ENCODE data around the gene IL1RN. TPM values are rescaled to one million over a fixed set of nuclear protein-coding genes. Genes with fewer than 3 reads are reported as not detected.

IL1RN gene
- total and polyA plus RNA-seq, 2 of the 13 experiments (the other 11 are each of a cell fraction or from before 2014, with no cell fraction given) = 21.2 to 101 TPM

GRCh38 chr2:113180131-113180946 is 52.9 kb downstream of the IL1RN start (continued):
- TF ChIP-seq SRSF4 (IDR thresholded peaks at IDR 0.05; ENCODE audit: low read depth, low read length, poor library complexity, severe bottlenecking) (no peak), PHF8 (CRISPR knock-in tag; IDR thresholded peaks at IDR 0.05) (no peak), ZNF264 (CRISPR knock-in tag; IDR thresholded peaks at IDR 0.05) (peak; percentile 66; the same call in 1 of the 2 replicates), SALL2 (CRISPR knock-in tag; IDR thresholded peaks at IDR 0.05) (peak; percentile 63; the same call in 1 of the 2 replicates), FOXM1 (CRISPR knock-in tag; IDR thresholded peaks at IDR 0.05) (no peak), ZNF678 (CRISPR knock-in tag; IDR thresholded peaks at IDR 0.05) (no peak), ZNF674 (CRISPR knock-in tag; IDR thresholded peaks at IDR 0.05; ENCODE audit: low read depth) (no peak), MEIS2 (CRISPR knock-in tag; IDR thresholded peaks at IDR 0.05) (peak; percentile 93), E2F2 (CRISPR knock-in tag; IDR thresholded peaks at IDR 0.05; ENCODE audit: borderline replicate concordance) (no peak), REXO4 (CRISPR knock-in tag; IDR thresholded peaks at IDR 0.05; ENCODE audit: borderline replicate concordance) (no peak), HNRNPH1 (optimal IDR thresholded peaks at IDR 0.05; ENCODE audit: low read depth, low read length) (no peak), ZBED4 (CRISPR knock-in tag; IDR thresholded peaks at IDR 0.05; ENCODE audit: borderline replicate concordance) (peak; percentile 55; the same call in 1 of the 2 replicates), SALL1 (CRISPR knock-in tag; IDR thresholded peaks at IDR 0.05) (peak; percentile 86; the same call in 1 of the 2 replicates), ZFP90 (CRISPR knock-in tag; IDR thresholded peaks at IDR 0.05; ENCODE audit: borderline replicate concordance) (peak; percentile 47; the same call in 1 of the 2 replicates), ZBTB43 (CRISPR knock-in tag; conservative IDR thresholded peaks at IDR 0.05) (no peak), NR1H2 (CRISPR knock-in tag; IDR thresholded peaks at IDR 0.05; ENCODE audit: borderline replicate concordance, low read depth) (0 out of 2 replicates have a peak, but pooled peaks have one; percentile 48), FOXA1 (IDR thresholded peaks at IDR 0.05) (no peak), FOXA1 (CRISPR knock-in tag; IDR thresholded peaks at IDR 0.05) (peak; percentile 41; the same call in 1 of the 2 replicates), SIX4 (CRISPR knock-in tag; IDR thresholded peaks at IDR 0.05) (no peak), ZNF124 (CRISPR knock-in tag; IDR thresholded peaks at IDR 0.05) (peak; percentile 80), PHF21A (CRISPR knock-in tag; IDR thresholded peaks at IDR 0.05) (peak; percentile 79), ZNF672 (CRISPR knock-in tag; IDR thresholded peaks at IDR 0.05) (no peak), ZNF317 (CRISPR knock-in tag; IDR thresholded peaks at IDR 0.05) (peak; percentile 68; the same call in 1 of the 2 replicates), SRSF1 (optimal IDR thresholded peaks at IDR 0.05; ENCODE audit: low read depth, low read length) (no peak), MED8 (CRISPR knock-in tag; IDR thresholded peaks at IDR 0.05; ENCODE audit: insufficient replicate concordance) (no peak)
